HAP-1 (cell line): Measurements from ENCODE around the gene SLC23A2.

ENCODE experiments used
- DNase-seq, 2 experiments: peaks; one replicate each; pipeline ENCODE4 v3.0.0-alpha.2; 2016 to 2020; ENCODE audit warnings: low spot score in 2 of 2
- H3K27me3 ChIP-seq: fragments of 250-450 bp; sonication (Bioruptor Pico); 2 replicates; pipeline ENCODE4 v1.5.1; 2020; ENCODE audit warnings: low read depth, mild to moderate bottlenecking, moderate library complexity
- H3K36me3 ChIP-seq: fragments of 250-450 bp; sonication (Bioruptor Pico); replicated peaks from 2 replicates; pipeline ENCODE4 v1.5.1; 2020; ENCODE audit warnings: mild to moderate bottlenecking
- H3K4me1 ChIP-seq: fragments of 250-450 bp; sonication (Bioruptor Pico); 2 replicates; pipeline ENCODE4 v1.5.1; 2020; ENCODE audit warnings: mild to moderate bottlenecking
- H3K4me3 ChIP-seq: fragments of 250-450 bp; sonication (Bioruptor Pico); 2 replicates; pipeline ENCODE4 v1.5.1; 2020; ENCODE audit warnings: mild to moderate bottlenecking, moderate library complexity
- H3K9me3 ChIP-seq: fragments of 250-450 bp; sonication (Bioruptor Pico); 2 replicates; pipeline ENCODE4 v1.5.1; 2020; ENCODE audit warnings: mild to moderate bottlenecking, moderate library complexity
- in situ Hi-C: fragments of 300-500 bp; cut with MboI; formaldehyde crosslinking; loops from 3 replicates; pipeline ENCODE4 v1.14.3; 2020; ENCODE audit warnings: low sequenced_read_pairs, inconsistent platforms, mixed read lengths

Gene SLC23A2

DNA sequence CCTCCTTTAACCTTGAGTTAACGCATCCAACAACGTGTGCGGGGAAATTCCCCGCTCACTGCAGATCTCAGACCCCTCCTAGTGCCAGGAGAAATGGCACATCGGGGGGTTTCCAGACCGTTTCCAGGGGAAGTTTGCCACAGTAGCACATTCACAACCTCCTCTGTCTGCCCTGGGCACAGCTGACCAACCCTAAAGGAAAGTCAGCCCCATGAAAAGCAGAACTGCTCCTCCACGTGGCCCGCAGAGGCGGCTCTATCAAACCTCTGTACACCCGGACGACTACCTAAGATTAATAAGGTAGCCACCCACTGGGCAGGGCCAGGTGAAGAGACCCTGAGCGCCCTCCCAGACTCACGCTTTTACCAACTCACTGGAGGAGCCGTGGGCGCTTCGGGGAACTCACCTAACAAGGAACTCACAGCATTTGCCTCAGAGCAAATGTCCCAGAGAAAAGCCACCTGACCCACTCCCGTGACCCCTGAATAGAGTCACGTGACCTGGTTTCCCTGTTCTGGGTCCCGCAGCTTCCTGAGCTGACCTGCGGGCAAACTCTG lies 186.5 kb downstream of the SLC23A2 start:
- Histone ChIP-seq H3K36me3 (no peaks in the 10 kb centered on the region), H3K4me1 (no peaks in the 10 kb centered on the region), H3K9me3 (no peaks in the 10 kb centered on the region), H3K4me3 (no peak overlapping the region), H3K27me3 (no peaks in the 10 kb centered on the region)
- no peak for DNase-seq
- in situ Hi-C loops, result no loop called here

DNA sequence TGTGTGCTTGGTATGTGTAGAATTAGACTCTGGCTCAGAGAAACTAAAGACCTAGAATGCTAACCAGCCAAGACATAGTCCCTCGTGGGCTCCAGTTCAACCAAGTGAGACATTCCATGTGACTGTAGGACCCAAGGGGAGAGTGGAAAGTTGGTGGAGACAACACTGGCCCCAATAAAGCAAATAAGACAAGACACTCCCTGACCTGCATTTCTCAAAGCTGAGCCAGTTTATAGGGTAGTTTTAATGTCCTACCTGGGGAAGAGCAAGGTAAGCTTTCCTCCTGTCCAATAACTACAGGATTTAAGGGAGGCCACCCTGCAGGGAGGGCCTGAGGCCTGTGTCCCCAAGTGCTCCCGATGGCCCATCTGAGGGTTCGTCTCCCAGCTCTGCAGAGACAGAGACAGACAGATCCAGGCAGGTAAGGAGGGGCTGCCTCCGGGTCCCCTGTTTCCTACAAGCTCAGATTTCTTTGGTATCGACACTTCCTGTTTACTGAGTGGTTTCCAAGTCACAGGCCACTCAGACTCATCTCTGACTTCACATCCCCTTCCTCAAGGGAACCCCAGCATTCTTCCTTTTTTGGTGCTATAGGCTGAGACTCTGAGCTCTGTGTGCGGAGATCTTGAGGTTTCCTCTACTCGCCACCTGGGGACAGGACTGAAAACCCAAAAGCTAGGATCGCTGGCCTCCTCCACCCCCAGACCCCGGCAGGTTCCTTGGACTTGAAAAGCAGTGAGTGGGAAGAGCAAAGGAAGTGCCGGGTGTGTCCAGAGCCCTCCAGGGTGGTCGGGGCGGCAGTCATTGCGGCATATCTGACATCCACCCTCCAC lies 187.2 kb downstream of the SLC23A2 start:
- DNase-seq, result no peak
- in situ Hi-C loops, result no loop called here
- H3K4me3 ChIP-seq, result no peak overlapping the region
- no peaks in the 10 kb centered on the region for H3K36me3 ChIP-seq
- no peaks in the 10 kb centered on the region for H3K4me1 ChIP-seq
- H3K27me3 ChIP-seq, result no peaks in the 10 kb centered on the region
- H3K9me3 ChIP-seq, result no peaks in the 10 kb centered on the region

DNA sequence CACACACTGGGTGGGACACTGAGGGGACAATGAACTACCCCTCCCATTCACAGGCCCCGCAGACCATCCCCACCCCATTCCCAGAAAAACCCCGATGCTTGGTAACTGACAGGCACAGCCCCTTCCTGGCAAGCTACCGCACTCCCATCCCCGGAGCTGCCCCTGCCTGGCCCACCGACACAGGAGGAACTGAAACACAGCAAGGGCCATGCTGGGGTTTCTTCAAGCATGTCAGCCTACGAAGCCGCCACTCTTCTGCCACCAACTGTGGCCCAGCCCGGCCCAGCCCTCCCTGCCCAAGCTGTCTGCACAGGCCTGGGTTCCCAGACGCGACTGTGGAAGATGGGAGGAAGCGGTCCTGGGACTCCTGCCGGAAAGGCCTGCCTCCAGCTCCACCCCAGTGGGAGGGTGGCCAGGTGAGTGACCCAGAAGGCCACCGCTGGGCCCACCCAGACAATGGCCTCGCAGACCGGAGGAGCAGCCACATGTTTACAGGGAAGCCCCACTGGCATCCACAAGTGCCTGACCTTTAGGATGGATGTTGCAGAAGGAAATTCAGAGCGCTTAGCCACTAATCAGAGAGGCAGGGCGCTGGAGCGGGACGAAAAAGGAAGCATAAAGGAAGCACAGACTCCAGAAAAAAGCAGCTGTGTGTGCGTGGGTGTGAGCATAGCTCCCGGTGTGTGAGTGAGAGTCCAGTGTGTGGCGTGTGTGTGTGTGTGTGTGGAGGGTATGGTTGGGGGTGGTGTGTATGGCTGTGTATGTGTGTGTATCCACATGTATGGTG lies 188.0 kb downstream of the SLC23A2 start:
- in situ Hi-C loops, result no loop called here
- no peaks in the 10 kb centered on the region for H3K4me1 ChIP-seq

GRCh38 chr20:4812641-4813075 lies 188.7 kb downstream of the SLC23A2 start:
- in situ Hi-C loops, result no loop called here
- H3K4me1 ChIP-seq, result no peaks in the 10 kb centered on the region
- H3K27me3 ChIP-seq, result no peaks in the 10 kb centered on the region
- H3K36me3 ChIP-seq, result no peaks in the 10 kb centered on the region
- no peaks in the 10 kb centered on the region for H3K9me3 ChIP-seq
- no peak for DNase-seq
- H3K4me3 ChIP-seq, result no peak overlapping the region

More for the DNA sequence above, 188.0 kb downstream of the SLC23A2 start:
- Histone ChIP-seq H3K4me3 (no peak overlapping the region), H3K36me3 (no peaks in the 10 kb centered on the region), H3K9me3 (no peaks in the 10 kb centered on the region), H3K27me3 (no peaks in the 10 kb centered on the region)
- no peak for DNase-seq

- in situ Hi-C loops, result no loop called here
- H3K4me1 ChIP-seq, result no peaks in the 10 kb centered on the region
- DNase-seq, result no peak
- no peaks in the 10 kb centered on the region for H3K36me3 ChIP-seq
- H3K9me3 ChIP-seq, result no peaks in the 10 kb centered on the region
- no peaks in the 10 kb centered on the region for H3K27me3 ChIP-seq
- H3K4me3 ChIP-seq, result no peak overlapping the region
Measured at GRCh38 chr20:4812216-4812615, 189.1 kb downstream of the SLC23A2 start.

GRCh38 chr20:4811661-4812181 lies 189.6 kb downstream of the SLC23A2 start:
- no peak overlapping the region for H3K4me3 ChIP-seq
- no peaks in the 10 kb centered on the region for H3K4me1 ChIP-seq
- no peaks in the 10 kb centered on the region for H3K36me3 ChIP-seq

GRCh38 chr20:4811257-4811656 lies 190.1 kb downstream of the SLC23A2 start:
- in situ Hi-C loops, result no loop called here
- DNase-seq, result no peak
- H3K9me3 ChIP-seq, result no peaks in the 10 kb centered on the region
- no peaks in the 10 kb centered on the region for H3K27me3 ChIP-seq
- no peaks in the 10 kb centered on the region for H3K4me1 ChIP-seq
- no peaks in the 10 kb centered on the region for H3K36me3 ChIP-seq
- no peak overlapping the region for H3K4me3 ChIP-seq

More at GRCh38 chr20:4811661-4812181, 189.6 kb downstream of the SLC23A2 start:
- in situ Hi-C loops, result no loop called here
- no peak for DNase-seq
- no peaks in the 10 kb centered on the region for H3K9me3 ChIP-seq
- no peaks in the 10 kb centered on the region for H3K27me3 ChIP-seq

- Histone ChIP-seq H3K4me3 (no peak overlapping the region), H3K4me1 (no peaks in the 10 kb centered on the region), H3K9me3 (no peaks in the 10 kb centered on the region), H3K27me3 (no peaks in the 10 kb centered on the region), H3K36me3 (no peaks in the 10 kb centered on the region)
- in situ Hi-C loops, result no loop called here
- no peak for DNase-seq
Measured at GRCh38 chr20:4810426-4811019, 190.8 kb downstream of the SLC23A2 start.

DNA sequence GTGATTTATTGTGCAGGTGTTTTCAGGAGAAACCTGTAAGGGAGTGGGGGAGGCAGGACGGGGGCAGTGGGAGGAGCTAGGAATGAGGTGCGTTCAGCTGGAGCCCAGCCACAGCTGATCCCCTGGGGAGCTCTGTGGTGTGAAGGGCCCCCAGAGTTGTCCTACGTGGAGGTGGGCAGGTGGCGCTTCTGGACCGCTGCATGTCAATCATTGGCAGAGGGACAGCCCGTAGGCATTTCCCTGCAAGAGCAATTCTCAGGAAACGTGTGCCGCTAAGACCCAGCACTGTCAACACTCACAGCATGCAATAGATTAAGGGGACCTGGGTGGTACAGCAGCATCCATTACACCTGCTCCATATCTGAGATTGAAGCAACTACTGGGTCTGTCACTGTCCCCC lies 191.6 kb downstream of the SLC23A2 start:
- Histone ChIP-seq H3K36me3 (no peaks in the 10 kb centered on the region), H3K4me1 (no peaks in the 10 kb centered on the region), H3K4me3 (no peak overlapping the region), H3K27me3 (no peaks in the 10 kb centered on the region), H3K9me3 (no peaks in the 10 kb centered on the region)
- in situ Hi-C loops, result no loop called here
- no peak for DNase-seq

- no peak for DNase-seq
- in situ Hi-C loops, result no loop called here
- Histone ChIP-seq H3K36me3 (no peaks in the 10 kb centered on the region), H3K9me3 (no peaks in the 10 kb centered on the region), H3K4me1 (no peaks in the 10 kb centered on the region), H3K27me3 (no peaks in the 10 kb centered on the region), H3K4me3 (no peak overlapping the region)
Measured at GRCh38 chr20:4808872-4809271, 192.4 kb downstream of the SLC23A2 start.

GRCh38 chr20:4805663-4806449 lies 195.5 kb downstream of the SLC23A2 start:
- in situ Hi-C loops, result no loop called here
- no peaks in the 10 kb centered on the region for H3K4me1 ChIP-seq
- H3K4me3 ChIP-seq, result no peak overlapping the region
- no peaks in the 10 kb centered on the region for H3K36me3 ChIP-seq
- H3K27me3 ChIP-seq, result no peaks in the 10 kb centered on the region
- H3K9me3 ChIP-seq, result no peaks in the 10 kb centered on the region
- DNase-seq, result no peak

GRCh38 chr20:4802527-4802926 lies 198.8 kb downstream of the SLC23A2 start:
- H3K4me3 ChIP-seq, result no peak overlapping the region
- in situ Hi-C loops, result no loop called here
- H3K9me3 ChIP-seq, result no peaks in the 10 kb centered on the region
- no peaks in the 10 kb centered on the region for H3K4me1 ChIP-seq
- H3K36me3 ChIP-seq, result 0 out of 2 replicates have a peak, but pooled peaks cover 2% of the 10 kb centered on the region
- no peak for DNase-seq
- no peaks in the 10 kb centered on the region for H3K27me3 ChIP-seq
